GM21447 (cell line): ENCODE results near the gene ZNF138.
"Not testable (repeated sequence)": the region's sequence is repeated elsewhere in the genome, so short reads cannot be mapped to it uniquely, and the experiment has no call there.

Experiments
- ATAC-seq: cut with Tn5 transposase; IDR thresholded peaks from one replicate; pipeline ENCODE4 v1.9.1; 2021; ENCODE audit not compliant: unreplicated experiment

ZNF138 gene

GRCh38 chr7:64838051-64838450 lies 43.8 kb downstream of the ZNF138 start:
- ATAC-seq: not testable (repeated sequence)

GRCh38 chr7:64838691-64839090 lies 44.5 kb downstream of the ZNF138 start:
- ATAC-seq: no peak

GRCh38 chr7:64839910-64840309 lies 45.7 kb downstream of the ZNF138 start:
- ATAC-seq: no peak

- ATAC-seq: no peak
These were observed 55.2 kb downstream of the ZNF138 start for GRCh38 chr7:64849250-64849923.

GRCh38 chr7:64849924-64850499 lies 55.8 kb downstream of the ZNF138 start:
- no peak for ATAC-seq

- ATAC-seq: no peak
These were observed 59.5 kb downstream of the ZNF138 start for GRCh38 chr7:64853679-64854078.

- no peak for ATAC-seq
These were observed 60.7 kb downstream of the ZNF138 start for GRCh38 chr7:64854969-64855368.

- no peak for ATAC-seq
These were observed 68.8 kb downstream of the ZNF138 start for GRCh38 chr7:64863021-64863420.

GRCh38 chr7:64863530-64863929 lies 69.3 kb downstream of the ZNF138 start:
- not testable (repeated sequence) for ATAC-seq

- ATAC-seq: no peak
These were observed 69.7 kb downstream of the ZNF138 start for GRCh38 chr7:64863969-64864368.

- no peak for ATAC-seq
These were observed 73.7 kb downstream of the ZNF138 start for GRCh38 chr7:64867863-64868440.

- ATAC-seq: no peak
These were observed 74.3 kb downstream of the ZNF138 start for GRCh38 chr7:64868499-64868898.

- no peak for ATAC-seq
These were observed 75.0 kb downstream of the ZNF138 start for GRCh38 chr7:64869121-64869725.

GRCh38 chr7:64869912-64870562 lies 75.8 kb downstream of the ZNF138 start:
- no peak for ATAC-seq

- no peak for ATAC-seq
These were observed 76.4 kb downstream of the ZNF138 start for GRCh38 chr7:64870656-64871055.

- ATAC-seq: no peak
These were observed 77.5 kb downstream of the ZNF138 start for GRCh38 chr7:64871761-64872160.

- ATAC-seq: no peak
These were observed 78.3 kb downstream of the ZNF138 start for GRCh38 chr7:64872351-64873154.

GRCh38 chr7:64873155-64873500 lies 78.9 kb downstream of the ZNF138 start:
- no peak for ATAC-seq

- no peak for ATAC-seq
These were observed 79.3 kb downstream of the ZNF138 start for GRCh38 chr7:64873517-64873916.

GRCh38 chr7:64874114-64874513 lies 79.9 kb downstream of the ZNF138 start:
- ATAC-seq: no peak
